Heart left ventricle (tissue), 16 donors: Measurements from ENCODE around the gene ENTREP1. TPM values are rescaled to one million over a fixed set of nuclear protein-coding genes. Genes with fewer than 3 reads are reported as not detected.
A peak's percentile ranks its signal among the peaks of the same experiment; 100 is the strongest.

Experiments used
- ATAC-seq, 4 donors: fragments of 200-7000 bp; cut with Tn5 transposase; one replicate each; pipeline ENCODE4 v1.9.1; 2020 to 2022; ENCODE audit warnings: moderate library complexity in 4 of 4, mild to moderate bottlenecking in 3 of 4, moderate number of reproducible peaks in 1 of 4
- DNase-seq, 5 donors: peaks; one replicate each; pipeline ENCODE4 v3.0.0-alpha.2; 2020
- H3K27ac ChIP-seq, 12 donors: fragments of 200-600 bp; sonication (generic) in 4 of 12; one replicate each; pipeline versions ENCODE4 v1.5.0 to v1.8.0; 2016 to 2022; ENCODE audit warnings: mild to moderate bottlenecking in 2 of 12
- H3K27me3 ChIP-seq, 9 donors: fragments of 200-600 bp; sonication (generic) in 2 of 9; one replicate each; pipeline versions ENCODE4 v1.5.1 to v1.8.0; 2016 to 2022; ENCODE audit warnings: mild to moderate bottlenecking in 3 of 9
- H3K36me3 ChIP-seq, 9 donors: fragments of 200-600 bp; sonication (generic) in 2 of 9; one replicate each; pipeline versions ENCODE4 v1.5.0 to v1.8.0; 2018 to 2022; ENCODE audit warnings: mild to moderate bottlenecking in 2 of 9
- H3K4me1 ChIP-seq, 12 donors: fragments of 200-600 bp; sonication (generic) in 4 of 12; one replicate each; pipeline versions ENCODE4 v1.5.0 to v1.8.0; 2016 to 2022; ENCODE audit warnings: mild to moderate bottlenecking in 3 of 12
- H3K4me3 ChIP-seq, 12 donors: fragments of 200-600 bp; sonication (generic) in 4 of 12; one replicate each; pipeline versions ENCODE4 v1.5.0 to v1.8.0; 2017 to 2022; ENCODE audit warnings: mild to moderate bottlenecking in 9 of 12, moderate library complexity in 4 of 12
- H3K9me3 ChIP-seq, 12 donors: fragments of 200-600 bp; sonication (generic) in 4 of 12; one replicate each; pipeline versions ENCODE4 v1.5.0 to v1.8.0; 2016 to 2022; ENCODE audit warnings: mild to moderate bottlenecking in 1 of 12
- POLR2A ChIP-seq, 2 donors: fragments of 450-650 bp; IDR thresholded peaks; one replicate each; pipeline ENCODE4 v1.6.1; 2017; ENCODE audit warnings: antibody characterized with exemption in 2 of 2, mild to moderate bottlenecking in 2 of 2, moderate library complexity in 2 of 2
- WGBS, 4 donors: extraction: QIAGEN DNeasy Blood & Tissue Kit in 2 of 4; methylation state at CpG; one replicate each; pipeline versions ENCODE4 v1.1.5 to v1.1.7; 2013 to 2018; 5-methylcytosine and 5-hydroxymethylcytosine counted together
- intact Hi-C, 10 donors: fragments of 100-400 bp; cut with DNase I; formaldehyde crosslinking; loops; one replicate each; pipeline versions ENCODE4 v1.11.1 to v1.14.2; 2022
- polyA plus RNA-seq, 2 donors: library from polyadenylated mRNA; stranded (reverse); fragments of 200-250 nt; gene quantifications; one replicate each; pipeline ENCODE4 v1.2.3, GENCODE V29; 2013
- total RNA-seq, 9 donors: library from RNA; depleted of rRNA in 2 of 9; stranded (reverse); fragments of >200 nt in 2 of 9; fragmentation: NEBNext Ultra II Directional in 3 of 9; extraction: Animal tissue kit (Norgen Biotek cat#: 25700) in 3 of 9; gene quantifications; one replicate each; pipeline versions ENCODE4 v1.1.0 to v1.2.4, GENCODE V29; 2016 to 2023
- TF ChIP-seq, protein P1 (sequence below), 12 donors: fragments of 200-600 bp; sonication (generic) in 4 of 12; IDR thresholded peaks; one replicate each; pipeline versions ENCODE4 v1.5.0 to v1.8.0; 2018 to 2022; ENCODE audit warnings: antibody characterized with exemption in 12 of 12, mild to moderate bottlenecking in 5 of 12
- donor health status: ischemic (EF 13 %, LVEDD 7.1; RV severe dilation, severe dysfunction).
- donor health status: healthy with polysubstance abuse.
- donor health status: DM: no; HTN: yes; CAD: no.
- donor health status: DM: no; HTN: no; CAD: no.
- donor health status: ischemic (EF 25% LVEDD 6.9; RV normal size, moderate dysfunction).
- donor health status: ischemic (EF 25% LVEDD 5.7; RV mildly dilated, moderate dysfunction).
- donor health status: healthy.
- donor health status: DM: yes; HTN: yes; CAD: no.
- donor health status: ischemic (EF 35%, LVEDD 5.7; RV mildly dilated, moderate dysfunction).
- donor health status: nonischemic (EF 11% LVEDD 7.7; RV severe dilation, severe dysfunction).
- donor health status: DM: yes; HTN: yes; CAD: no.
- donor health status: PGD.
- donor health status: ischemic (EF 29% LVEDD 5.4; RV normal size, mild dysfunction).
- donor health status: nonischemic (EF 23%, LVEDD 6.1; RV moderate dilation, normal function).

The ENTREP1 gene
- total and polyA plus RNA-seq, 11 donors: 12.6 to 29.1 (median 23.8) TPM

DNA sequence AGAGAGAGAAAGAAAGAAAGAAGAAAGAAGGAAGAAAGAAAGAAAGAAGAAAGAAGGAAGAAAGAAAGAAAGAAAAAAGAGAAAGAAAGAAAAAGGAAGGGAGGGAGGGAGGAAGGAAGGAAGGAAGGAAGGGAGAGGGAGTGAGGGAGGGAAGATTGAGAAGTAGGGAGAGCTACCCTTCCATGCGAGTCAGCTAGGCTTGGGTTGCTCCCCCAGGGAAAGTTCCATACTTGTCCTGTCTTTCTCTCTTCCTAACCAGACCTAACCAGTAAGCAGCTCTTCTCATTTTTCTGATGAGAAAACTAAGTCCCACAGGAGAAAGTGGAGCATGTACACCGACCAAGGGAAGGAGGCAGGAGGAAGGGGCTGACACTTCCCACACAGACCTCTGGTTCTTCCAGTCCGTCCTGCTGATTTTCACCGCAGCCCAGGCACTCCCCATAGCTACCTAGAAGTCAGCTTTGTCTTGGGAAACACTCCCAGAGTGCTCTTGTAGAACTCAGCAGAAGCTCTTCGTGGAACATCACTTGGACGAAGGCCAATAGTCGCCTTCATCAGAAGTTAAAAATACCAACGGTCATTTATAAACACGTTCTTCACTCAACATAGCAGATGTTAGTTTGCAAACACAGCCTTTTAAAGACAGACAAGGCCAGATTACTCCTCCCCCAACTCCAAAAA lies 29.0 kb upstream of the ENTREP1 start:
- peak overlapping the region in 10 of 12 donors; percentile 27 to 77 (median 56) for H3K27ac ChIP-seq
- H3K4me3 ChIP-seq: no peak overlapping the region
- H3K27me3 ChIP-seq: no peaks in the 10 kb centered on the region
- DNase-seq: peak in 4 of 5 donors; percentile 43 to 61 (median 54)
- ATAC-seq: peak; percentile 44 to 82 (median 78)
- 18 to 25% (median 22%) methylated on average over 9 of the region's 9 CpGs for WGBS, 4 donors
- H3K4me1 ChIP-seq: peaks cover 0 to 25% (median 8%) of the 10 kb centered on the region in 12 donors
- no peaks in the 10 kb centered on the region for H3K36me3 ChIP-seq
- intact Hi-C loops: no loop called here
- TF ChIP-seq POLR2A (IDR thresholded peaks at IDR 0.05): no peak
- TF ChIP-seq, protein P1, sequence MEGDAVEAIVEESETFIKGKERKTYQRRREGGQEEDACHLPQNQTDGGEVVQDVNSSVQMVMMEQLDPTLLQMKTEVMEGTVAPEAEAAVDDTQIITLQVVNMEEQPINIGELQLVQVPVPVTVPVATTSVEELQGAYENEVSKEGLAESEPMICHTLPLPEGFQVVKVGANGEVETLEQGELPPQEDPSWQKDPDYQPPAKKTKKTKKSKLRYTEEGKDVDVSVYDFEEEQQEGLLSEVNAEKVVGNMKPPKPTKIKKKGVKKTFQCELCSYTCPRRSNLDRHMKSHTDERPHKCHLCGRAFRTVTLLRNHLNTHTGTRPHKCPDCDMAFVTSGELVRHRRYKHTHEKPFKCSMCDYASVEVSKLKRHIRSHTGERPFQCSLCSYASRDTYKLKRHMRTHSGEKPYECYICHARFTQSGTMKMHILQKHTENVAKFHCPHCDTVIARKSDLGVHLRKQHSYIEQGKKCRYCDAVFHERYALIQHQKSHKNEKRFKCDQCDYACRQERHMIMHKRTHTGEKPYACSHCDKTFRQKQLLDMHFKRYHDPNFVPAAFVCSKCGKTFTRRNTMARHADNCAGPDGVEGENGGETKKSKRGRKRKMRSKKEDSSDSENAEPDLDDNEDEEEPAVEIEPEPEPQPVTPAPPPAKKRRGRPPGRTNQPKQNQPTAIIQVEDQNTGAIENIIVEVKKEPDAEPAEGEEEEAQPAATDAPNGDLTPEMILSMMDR (IDR thresholded peaks at IDR 0.05): no peak
- peaks cover 0 to 5% (median 0%) of the 10 kb centered on the region in 12 donors for H3K9me3 ChIP-seq

DNA sequence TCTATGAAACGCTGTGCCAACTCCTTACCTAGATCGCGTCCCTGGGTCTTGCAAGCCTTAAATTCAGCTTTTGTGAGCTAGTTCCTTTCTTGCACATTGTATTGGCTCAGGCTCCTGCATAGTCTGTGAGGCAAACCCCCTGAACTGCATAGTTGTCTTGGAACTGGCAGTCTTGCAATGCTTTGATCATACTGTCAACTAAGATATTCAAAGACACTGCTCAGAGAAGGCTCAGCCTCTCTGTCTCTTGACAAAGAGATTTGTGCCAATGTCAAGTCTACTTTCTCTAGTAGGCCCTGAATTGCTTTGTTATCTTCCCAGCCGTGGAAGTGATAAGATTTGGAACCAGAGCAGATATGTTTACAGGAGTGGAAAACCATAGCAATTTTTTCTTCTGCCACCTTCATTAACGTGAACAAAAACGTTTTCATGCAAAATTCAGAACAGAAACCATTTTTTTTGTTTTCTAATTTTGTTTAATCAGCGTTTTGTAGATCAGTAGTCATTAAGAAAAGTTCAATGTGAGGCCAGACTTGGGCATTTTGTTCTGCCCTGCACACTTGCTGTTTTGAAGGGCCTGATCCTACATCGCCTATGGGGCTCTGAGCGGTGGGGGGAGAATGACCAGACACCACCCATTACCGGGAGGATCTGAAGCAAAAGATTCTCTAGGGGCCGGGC lies 27.6 kb upstream of the ENTREP1 start:
- intact Hi-C loops: no loop called here
- peak in 1 of 4 donors; percentile 44 for ATAC-seq

DNA sequence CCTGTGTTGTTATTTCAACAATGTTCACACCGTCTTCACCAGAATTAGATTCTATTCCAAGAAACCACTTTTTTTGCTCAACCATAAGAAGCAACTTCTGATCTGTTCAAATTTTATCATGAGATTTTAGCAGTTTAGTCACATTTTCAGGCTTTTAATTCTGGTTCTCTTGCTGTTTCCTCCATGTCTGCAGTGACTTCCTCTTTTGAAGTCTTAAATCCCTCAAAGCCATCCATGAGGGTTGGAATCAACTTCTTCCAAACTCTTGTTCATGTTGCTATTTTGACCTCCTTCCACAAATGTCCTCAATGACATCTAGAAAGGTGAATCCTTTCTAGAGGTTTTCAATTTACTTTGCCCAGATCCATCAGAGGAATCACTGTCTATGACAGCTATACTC lies 25.7 kb upstream of the ENTREP1 start:
- H3K9me3 ChIP-seq: no peaks in the 10 kb centered on the region
- WGBS, 4 donors: 53 to 75% (median 64%) methylated on average over 1 of the region's 1 CpG
- ATAC-seq (no peak), DNase-seq (no peak)
- H3K27ac ChIP-seq: no peak overlapping the region
- intact Hi-C loops: no loop called here
- no peaks in the 10 kb centered on the region for H3K27me3 ChIP-seq
- TF ChIP-seq, protein P1 (IDR thresholded peaks at IDR 0.05): no peak
- TF ChIP-seq POLR2A (IDR thresholded peaks at IDR 0.05): no peak
- H3K4me1 ChIP-seq: peaks cover 0 to 25% (median 8%) of the 10 kb centered on the region in 12 donors
- no peaks in the 10 kb centered on the region for H3K36me3 ChIP-seq
- H3K4me3 ChIP-seq: no peak overlapping the region

More for the DNA sequence above, 27.6 kb upstream of the ENTREP1 start:
- Histone ChIP-seq H3K27ac (peak overlapping the region in 4 of 12 donors; percentile 2 to 77 (median 64)), H3K36me3 (no peaks in the 10 kb centered on the region), H3K9me3 (no peaks in the 10 kb centered on the region), H3K27me3 (no peaks in the 10 kb centered on the region), H3K4me1 (peaks cover 0 to 25% (median 8%) of the 10 kb centered on the region in 12 donors), H3K4me3 (no peak overlapping the region)
- DNase-seq: no peak
- 51 to 62% (median 60%) methylated on average over 11 of the region's 11 CpGs for WGBS, 4 donors
- TF ChIP-seq POLR2A (IDR thresholded peaks at IDR 0.05): no peak
- TF ChIP-seq, protein P1 (IDR thresholded peaks at IDR 0.05): no peak

DNA sequence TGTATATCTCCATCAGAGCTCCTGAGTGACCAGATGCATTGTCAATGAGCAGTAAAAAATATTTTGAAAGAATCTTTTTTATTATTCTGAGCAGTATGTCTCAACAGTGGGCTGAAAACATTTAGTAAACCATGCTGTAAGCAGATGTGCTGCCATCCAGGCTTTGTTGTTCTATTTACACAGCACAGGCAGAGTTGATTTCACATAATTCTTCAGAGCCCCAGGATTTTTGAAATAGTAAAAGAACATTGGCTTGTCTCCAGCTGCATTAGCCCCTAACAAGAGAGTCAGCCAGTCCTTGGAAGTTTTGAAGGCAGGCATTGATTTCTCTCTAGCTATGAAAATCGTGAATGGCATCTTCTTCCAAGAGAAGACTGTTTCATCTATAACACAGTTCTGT lies 25.2 kb upstream of the ENTREP1 start:
- 25 to 59% (median 45%) methylated on average over 1 of the region's 1 CpG for WGBS, 4 donors
- Histone ChIP-seq H3K4me3 (no peak overlapping the region), H3K36me3 (no peaks in the 10 kb centered on the region), H3K9me3 (no peaks in the 10 kb centered on the region), H3K27ac (no peak overlapping the region), H3K27me3 (no peaks in the 10 kb centered on the region), H3K4me1 (peaks cover 0 to 25% (median 8%) of the 10 kb centered on the region in 12 donors)
- DNase-seq (no peak), ATAC-seq (no peak)
- TF ChIP-seq, protein P1 (IDR thresholded peaks at IDR 0.05): no peak
- TF ChIP-seq POLR2A (IDR thresholded peaks at IDR 0.05): no peak
- intact Hi-C loops: loop anchor here in 1 of 10 donors (10.0 kb wide), 1 partner anchor 75 kb away; no protein-coding TSS in a partner anchor
